ENCODE data around the gene TRAPPC2L.

- TF ChIP-seq POLR2A (IDR thresholded peaks at IDR 0.05) = no peak
- TF ChIP-seq, protein P1, sequence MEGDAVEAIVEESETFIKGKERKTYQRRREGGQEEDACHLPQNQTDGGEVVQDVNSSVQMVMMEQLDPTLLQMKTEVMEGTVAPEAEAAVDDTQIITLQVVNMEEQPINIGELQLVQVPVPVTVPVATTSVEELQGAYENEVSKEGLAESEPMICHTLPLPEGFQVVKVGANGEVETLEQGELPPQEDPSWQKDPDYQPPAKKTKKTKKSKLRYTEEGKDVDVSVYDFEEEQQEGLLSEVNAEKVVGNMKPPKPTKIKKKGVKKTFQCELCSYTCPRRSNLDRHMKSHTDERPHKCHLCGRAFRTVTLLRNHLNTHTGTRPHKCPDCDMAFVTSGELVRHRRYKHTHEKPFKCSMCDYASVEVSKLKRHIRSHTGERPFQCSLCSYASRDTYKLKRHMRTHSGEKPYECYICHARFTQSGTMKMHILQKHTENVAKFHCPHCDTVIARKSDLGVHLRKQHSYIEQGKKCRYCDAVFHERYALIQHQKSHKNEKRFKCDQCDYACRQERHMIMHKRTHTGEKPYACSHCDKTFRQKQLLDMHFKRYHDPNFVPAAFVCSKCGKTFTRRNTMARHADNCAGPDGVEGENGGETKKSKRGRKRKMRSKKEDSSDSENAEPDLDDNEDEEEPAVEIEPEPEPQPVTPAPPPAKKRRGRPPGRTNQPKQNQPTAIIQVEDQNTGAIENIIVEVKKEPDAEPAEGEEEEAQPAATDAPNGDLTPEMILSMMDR (IDR thresholded peaks at IDR 0.05) = no peak
Observed at GRCh38 chr16:88911946-88912310, 55.0 kb downstream of the TRAPPC2L start.

Measured in heart left ventricle (tissue), 13 donors.